ENCODE results near the gene FOXP1. TPM values are rescaled to one million over a fixed set of nuclear protein-coding genes. Genes with fewer than 3 reads are reported as not detected.
A peak's percentile ranks its signal among the peaks of the same experiment; 100 is the strongest.

Gene FOXP1
- total and polyA plus RNA-seq, 2 experiments from 2014 or later, result 121 to 132 TPM

GRCh38 chr3:71463617-71464016 lies 119.9 kb downstream of the FOXP1 start:
- Histone ChIP-seq H3K9me3 (ENCODE audit: low read depth) (no peaks in the 10 kb centered on the region), H3K4me3 (no peak overlapping the region), H3K27ac (no peak overlapping the region), H3K4me1 (ENCODE audit: low read depth) (peaks cover 27% of the 10 kb centered on the region), H3K27me3 (no peaks in the 10 kb centered on the region), H3K36me3 (no peaks in the 10 kb centered on the region)
- no peak for DNase-seq (ENCODE audit: low read depth in 1 of 2, low spot score in 1 of 2)
- TF ChIP-seq CTCF (IDR thresholded peaks at IDR 0.05; ENCODE audit: low read depth, low read length), result no peak

GRCh38 chr3:71462586-71462985 lies 120.9 kb downstream of the FOXP1 start:
- no peaks in the 10 kb centered on the region for H3K36me3 ChIP-seq
- H3K9me3 ChIP-seq (ENCODE audit: low read depth), result no peaks in the 10 kb centered on the region
- H3K27ac ChIP-seq, result no peak overlapping the region
- peaks cover 21% of the 10 kb centered on the region for H3K4me1 ChIP-seq (ENCODE audit: low read depth)
- no peak for DNase-seq (ENCODE audit: low read depth in 1 of 2, low spot score in 1 of 2)
- no peak overlapping the region for H3K4me3 ChIP-seq
- no peaks in the 10 kb centered on the region for H3K27me3 ChIP-seq
- TF ChIP-seq CTCF (IDR thresholded peaks at IDR 0.05; ENCODE audit: low read depth, low read length), result no peak

- no peak for DNase-seq (ENCODE audit: low read depth in 1 of 2, low spot score in 1 of 2)
- Histone ChIP-seq H3K27ac (peak overlapping the region; percentile 32), H3K9me3 (ENCODE audit: low read depth) (no peaks in the 10 kb centered on the region), H3K27me3 (no peaks in the 10 kb centered on the region), H3K4me3 (no peak overlapping the region), H3K36me3 (no peaks in the 10 kb centered on the region), H3K4me1 (ENCODE audit: low read depth) (peaks cover 23% of the 10 kb centered on the region)
- TF ChIP-seq CTCF (IDR thresholded peaks at IDR 0.05; ENCODE audit: low read depth, low read length), result no peak
These were observed 121.6 kb downstream of the FOXP1 start for GRCh38 chr3:71461749-71462483.

- TF ChIP-seq CTCF (IDR thresholded peaks at IDR 0.05; ENCODE audit: low read depth, low read length), result no peak
- no peaks in the 10 kb centered on the region for H3K27me3 ChIP-seq
- peaks cover 23% of the 10 kb centered on the region for H3K4me1 ChIP-seq (ENCODE audit: low read depth)
- H3K4me3 ChIP-seq, result no peak overlapping the region
- no peaks in the 10 kb centered on the region for H3K9me3 ChIP-seq (ENCODE audit: low read depth)
- no peaks in the 10 kb centered on the region for H3K36me3 ChIP-seq
- no peak for DNase-seq (ENCODE audit: low read depth in 1 of 2, low spot score in 1 of 2)
- H3K27ac ChIP-seq, result no peak overlapping the region
These were observed 122.4 kb downstream of the FOXP1 start for GRCh38 chr3:71461114-71461513.

- no peaks in the 10 kb centered on the region for H3K27me3 ChIP-seq
- no peak for TF ChIP-seq CTCF (IDR thresholded peaks at IDR 0.05; ENCODE audit: low read depth, low read length)
- H3K27ac ChIP-seq, result no peak overlapping the region
- no peak overlapping the region for H3K4me3 ChIP-seq
- H3K9me3 ChIP-seq (ENCODE audit: low read depth), result no peaks in the 10 kb centered on the region
- DNase-seq (ENCODE audit: low read depth in 1 of 2, low spot score in 1 of 2), result no peak
- H3K4me1 ChIP-seq (ENCODE audit: low read depth), result peaks cover 25% of the 10 kb centered on the region
- H3K36me3 ChIP-seq, result no peaks in the 10 kb centered on the region
These were observed 124.6 kb downstream of the FOXP1 start for GRCh38 chr3:71458895-71459294.

Measured in cardiac muscle cell (in vitro differentiated cells and primary cell).